ENCODE results near the gene LAMC1.

- no peak for TF ChIP-seq CTCF (conservative IDR thresholded peaks at IDR 0.05 in 1 of 2, IDR thresholded peaks at IDR 0.05 in 1 of 2; ENCODE audit: low read depth in 1 of 2, low read length in 2 of 2)
- TF ChIP-seq EZH2 (IDR thresholded peaks at IDR 0.05; ENCODE audit: low read length, missing control alignments): no peak
These were observed 125.4 kb downstream of the LAMC1 start for GRCh38 chr1:183148599-183148998.

Measured in fibroblast of lung (primary cell).